ENCODE results near the gene DCTN4.
A peak's percentile ranks its signal among the peaks of the same experiment; 100 is the strongest.
"Not testable (repeated sequence)": the region's sequence is repeated elsewhere in the genome, so short reads cannot be mapped to it uniquely, and the experiment has no call there.

The DCTN4 gene

DNA sequence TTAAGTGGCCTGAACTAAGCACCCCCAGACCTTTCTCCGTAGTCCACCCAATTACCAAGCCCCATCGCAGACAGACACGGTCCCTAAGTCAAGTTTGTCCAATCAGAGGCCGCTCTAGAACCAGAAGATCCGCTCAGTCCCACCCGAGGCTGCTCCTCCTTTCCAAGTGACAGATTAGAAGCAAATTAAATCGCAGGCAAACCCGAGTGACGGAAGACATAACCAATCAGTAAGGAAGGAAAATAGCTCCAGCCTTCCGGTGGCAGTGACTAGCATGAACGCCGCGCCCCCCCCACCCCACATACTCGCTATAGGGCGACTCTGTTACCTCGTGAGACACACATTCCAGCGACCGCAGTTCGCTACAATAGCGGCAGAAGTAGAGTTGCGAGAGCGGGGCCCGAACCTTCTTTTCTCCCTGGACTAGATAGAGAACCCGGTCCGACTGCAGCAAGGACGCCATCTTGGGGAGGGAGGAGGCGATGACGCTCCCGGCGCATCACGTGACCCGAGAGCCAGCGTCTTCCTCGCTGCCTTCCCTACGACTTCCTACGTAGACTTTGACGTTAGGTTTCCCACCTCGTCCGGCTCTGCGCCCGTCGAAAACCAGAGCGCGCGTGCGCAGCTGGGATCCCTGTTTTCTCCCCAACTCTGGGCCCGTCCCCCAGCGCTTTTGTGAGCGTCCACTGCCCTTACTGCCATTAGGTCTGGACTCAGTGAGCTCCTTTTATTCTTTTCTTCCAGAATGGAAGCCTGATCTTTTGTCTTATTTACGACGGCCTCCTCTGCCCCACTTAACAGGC, at the start of gene DCTN4:
TSS of gene DCTN4 (minus strand) at position 487 of the 803 bp plus-strand sequence. CDS start at position 463, 24 bp downstream.
- Histone ChIP-seq H3K27me3 (ENCODE audit: control insufficient read depth, insufficient read depth, low read length) (no peaks in the 10 kb centered on the region), H3K4me1 (ENCODE audit: control insufficient read depth, insufficient read depth, low read length) (no peaks in the 10 kb centered on the region; the same call in 1 of the 2 replicates)

DNA sequence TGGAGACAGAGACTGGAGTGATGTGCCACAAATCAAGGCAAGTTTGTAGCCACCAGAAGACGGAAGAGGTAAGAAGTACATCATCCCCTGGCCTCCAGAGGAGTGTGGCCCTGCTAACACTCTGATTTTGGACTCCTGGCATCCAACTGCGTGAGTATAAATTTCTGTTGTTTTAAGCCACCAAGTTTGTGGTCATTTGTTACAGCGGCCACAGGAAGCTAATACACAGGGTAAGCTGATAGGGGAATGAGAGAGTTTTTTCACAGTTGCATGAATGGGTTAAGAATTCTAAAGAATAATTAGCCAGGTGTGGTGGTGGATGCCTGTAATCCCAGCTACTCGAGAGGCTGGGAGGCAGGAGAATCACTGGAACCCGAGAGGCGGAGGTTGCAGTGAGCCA, 45.6 kb upstream of the DCTN4 start:
- no peaks in the 10 kb centered on the region for H3K27me3 ChIP-seq (ENCODE audit: control insufficient read depth, insufficient read depth, low read length)
- no peak overlapping the region for H3K27ac ChIP-seq (ENCODE audit: low read depth, low read length)
- no peaks in the 10 kb centered on the region for H3K9me3 ChIP-seq (ENCODE audit: control insufficient read depth, insufficient read depth, low read length)

More for the DNA sequence above, at the start of gene DCTN4:
- Histone ChIP-seq H3K9ac (ENCODE audit: low read depth, low read length) (peak within 1 kb of the TSS; percentile 89), H3K4me3 (ENCODE audit: low read depth, low read length) (peak within 1 kb of the TSS; percentile 91), H3K27ac (ENCODE audit: low read depth, low read length) (peak within 1 kb of the TSS; percentile 99), H3K36me3 (ENCODE audit: control insufficient read depth, insufficient read depth, low read length) (peaks cover 22% of the 10 kb centered on the region), H3K9me3 (ENCODE audit: control insufficient read depth, insufficient read depth, low read length) (peaks cover 4% of the 10 kb centered on the region; the same call in 1 of the 2 replicates)

DNA sequence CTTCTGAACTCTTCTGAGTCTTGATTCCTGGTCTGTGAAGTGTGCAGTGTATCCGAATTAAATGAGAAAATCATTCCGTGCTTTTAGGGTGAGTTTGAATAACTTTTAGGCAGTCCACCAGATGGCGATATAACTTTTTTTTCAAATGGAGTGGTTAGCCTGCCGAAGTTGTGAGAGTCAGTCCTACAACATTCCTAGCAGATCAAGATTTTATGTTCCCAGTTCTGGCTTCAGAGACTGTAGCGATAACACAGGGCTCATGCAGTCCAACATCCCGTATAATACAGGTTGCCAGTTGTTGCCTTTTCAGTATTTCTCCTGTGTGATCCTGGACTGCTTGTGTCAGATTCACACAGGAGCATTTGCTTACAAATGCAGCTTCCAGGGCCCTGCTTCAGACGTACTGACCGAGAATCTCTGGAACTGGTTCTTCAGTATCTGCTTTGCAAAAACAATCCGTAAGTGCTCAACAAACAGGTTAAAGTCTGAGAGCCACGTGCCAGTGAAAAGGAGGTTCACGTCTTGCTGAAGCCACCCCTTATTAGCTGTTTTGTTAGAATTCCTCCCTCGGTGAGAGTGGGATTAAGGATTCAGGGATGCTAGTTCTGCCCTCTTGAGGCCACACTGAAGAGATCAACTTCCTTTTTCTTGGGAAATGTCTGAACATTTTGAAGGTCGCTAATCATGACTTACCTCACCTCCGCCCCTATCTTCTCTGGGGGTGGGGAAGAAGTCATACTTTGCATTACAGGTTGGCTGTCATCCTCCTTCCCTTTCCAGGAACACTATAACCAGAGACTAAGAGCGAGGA, 42.5 kb upstream of the DCTN4 start:
- H3K4me3 ChIP-seq (ENCODE audit: low read depth, low read length), result peak overlapping the region; percentile 64
- H3K9ac ChIP-seq (ENCODE audit: low read depth, low read length), result 0 out of 2 replicates have a peak overlapping the region, but pooled peaks have one; percentile 30
- H3K27me3 ChIP-seq (ENCODE audit: control insufficient read depth, insufficient read depth, low read length), result no peaks in the 10 kb centered on the region

More for the DNA sequence above, 45.6 kb upstream of the DCTN4 start:
- Histone ChIP-seq H3K4me1 (ENCODE audit: control insufficient read depth, insufficient read depth, low read length) (peaks cover 3% of the 10 kb centered on the region; the same call in 1 of the 2 replicates), H3K36me3 (ENCODE audit: control insufficient read depth, insufficient read depth, low read length) (no peaks in the 10 kb centered on the region), H3K9ac (ENCODE audit: low read depth, low read length) (no peak overlapping the region), H3K4me3 (ENCODE audit: low read depth, low read length) (no peak overlapping the region)

DNA sequence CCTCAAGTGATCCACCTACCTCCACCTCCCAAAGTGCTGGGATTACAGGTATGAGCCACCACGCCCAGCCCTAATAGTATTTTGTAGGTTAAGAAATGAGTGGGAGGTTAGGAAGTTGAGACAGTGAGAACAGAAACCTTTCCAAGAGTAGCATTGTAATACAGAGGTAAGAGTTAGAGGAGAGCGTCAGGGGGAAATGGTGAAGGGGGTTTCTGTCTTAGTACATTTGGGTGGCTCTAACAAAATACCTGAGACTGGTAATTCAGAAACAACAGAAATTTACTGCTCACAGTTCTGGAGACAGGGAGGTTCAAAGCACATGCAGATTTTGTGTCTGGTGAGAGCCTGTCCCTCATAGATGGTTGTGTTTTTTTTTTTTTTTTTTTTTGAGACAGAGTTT, 38.6 kb upstream of the DCTN4 start:
- Histone ChIP-seq H3K27ac (ENCODE audit: low read depth, low read length) (no peak overlapping the region), H3K27me3 (ENCODE audit: control insufficient read depth, insufficient read depth, low read length) (no peaks in the 10 kb centered on the region), H3K9me3 (ENCODE audit: control insufficient read depth, insufficient read depth, low read length) (no peaks in the 10 kb centered on the region), H3K36me3 (ENCODE audit: control insufficient read depth, insufficient read depth, low read length) (no peaks in the 10 kb centered on the region), H3K4me3 (ENCODE audit: low read depth, low read length) (no peak overlapping the region), H3K9ac (ENCODE audit: low read depth, low read length) (no peak overlapping the region), H3K4me1 (ENCODE audit: control insufficient read depth, insufficient read depth, low read length) (peaks cover 3% of the 10 kb centered on the region; the same call in 1 of the 2 replicates)

More for the DNA sequence above, 42.5 kb upstream of the DCTN4 start:
- Histone ChIP-seq H3K36me3 (ENCODE audit: control insufficient read depth, insufficient read depth, low read length) (no peaks in the 10 kb centered on the region), H3K27ac (ENCODE audit: low read depth, low read length) (no peak overlapping the region), H3K9me3 (ENCODE audit: control insufficient read depth, insufficient read depth, low read length) (no peaks in the 10 kb centered on the region), H3K4me1 (ENCODE audit: control insufficient read depth, insufficient read depth, low read length) (peaks cover 3% of the 10 kb centered on the region; the same call in 1 of the 2 replicates)

DNA sequence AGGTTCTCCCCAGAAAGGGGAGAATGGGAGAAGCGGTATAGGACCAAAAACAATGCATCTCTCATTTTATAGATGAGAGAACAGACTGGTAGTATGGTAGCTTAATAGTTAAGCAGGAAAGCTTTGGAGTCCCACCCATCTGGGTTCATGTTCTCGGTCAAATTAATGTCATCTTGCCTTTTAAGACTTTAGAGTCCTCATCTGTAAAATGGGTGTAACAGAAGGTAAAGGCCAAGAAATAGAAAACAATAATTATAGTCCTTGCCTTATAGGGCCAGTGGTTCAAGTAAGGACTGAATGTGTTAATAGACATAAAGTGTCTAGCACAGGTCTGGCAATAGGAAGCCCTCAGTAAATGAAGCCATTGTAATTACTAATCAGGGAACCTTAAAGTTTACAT, 36.1 kb upstream of the DCTN4 start:
- no peaks in the 10 kb centered on the region for H3K36me3 ChIP-seq (ENCODE audit: control insufficient read depth, insufficient read depth, low read length)

DNA sequence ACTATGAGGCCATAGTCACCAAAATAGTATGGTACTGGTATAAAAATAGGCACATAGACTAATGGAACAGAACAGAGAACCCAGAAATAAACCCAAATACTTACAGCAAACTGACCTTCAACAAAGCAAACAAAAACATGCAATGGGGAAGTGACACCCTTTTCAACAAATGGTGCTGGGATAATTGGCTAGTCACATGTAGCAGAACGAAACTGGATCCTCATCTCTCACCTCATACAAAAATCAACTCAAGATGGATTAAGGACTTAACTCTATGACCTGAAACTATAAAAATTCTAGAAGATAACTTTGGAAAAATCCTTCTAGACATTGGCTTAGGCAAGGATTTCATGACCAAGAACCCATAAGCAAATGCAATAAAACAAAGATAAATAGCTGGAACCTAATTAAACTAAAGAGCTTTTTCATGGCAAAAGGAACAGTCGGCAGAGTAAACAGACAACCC, 34.6 kb upstream of the DCTN4 start:
- peaks cover 15% of the 10 kb centered on the region for H3K4me1 ChIP-seq (ENCODE audit: control insufficient read depth, insufficient read depth, low read length)
- H3K36me3 ChIP-seq (ENCODE audit: control insufficient read depth, insufficient read depth, low read length); H3K27ac ChIP-seq (ENCODE audit: low read depth, low read length); H3K9ac ChIP-seq (ENCODE audit: low read depth, low read length); H3K4me3 ChIP-seq (ENCODE audit: low read depth, low read length); H3K9me3 ChIP-seq (ENCODE audit: control insufficient read depth, insufficient read depth, low read length); H3K27me3 ChIP-seq (ENCODE audit: control insufficient read depth, insufficient read depth, low read length): not testable (repeated sequence)

More for the DNA sequence above, 36.1 kb upstream of the DCTN4 start:
- Histone ChIP-seq H3K4me1 (ENCODE audit: control insufficient read depth, insufficient read depth, low read length) (peaks cover 7% of the 10 kb centered on the region), H3K27ac (ENCODE audit: low read depth, low read length) (no peak overlapping the region), H3K4me3 (ENCODE audit: low read depth, low read length) (no peak overlapping the region), H3K27me3 (ENCODE audit: control insufficient read depth, insufficient read depth, low read length) (no peaks in the 10 kb centered on the region), H3K9ac (ENCODE audit: low read depth, low read length) (no peak overlapping the region), H3K9me3 (ENCODE audit: control insufficient read depth, insufficient read depth, low read length) (no peaks in the 10 kb centered on the region)

DNA sequence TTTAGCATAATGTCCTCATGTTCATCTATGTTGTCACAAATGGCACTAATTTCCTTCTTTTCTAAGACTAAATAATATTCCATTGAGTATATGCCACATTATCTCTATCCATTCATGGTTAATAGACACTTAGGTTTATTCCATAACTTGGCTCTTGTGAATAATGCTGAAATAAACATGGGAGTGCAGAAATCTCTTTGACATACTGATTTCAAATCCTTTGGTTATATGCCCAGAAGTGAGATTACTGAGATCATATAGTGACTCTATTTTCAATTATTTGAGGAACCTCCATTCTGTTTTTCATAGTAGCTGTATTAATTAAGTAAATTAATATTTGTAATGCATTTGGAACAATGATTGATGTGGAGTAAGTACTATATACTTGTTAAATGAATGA, 32.7 kb upstream of the DCTN4 start:
- no peaks in the 10 kb centered on the region for H3K36me3 ChIP-seq (ENCODE audit: control insufficient read depth, insufficient read depth, low read length)
- H3K9me3 ChIP-seq (ENCODE audit: control insufficient read depth, insufficient read depth, low read length), result no peaks in the 10 kb centered on the region
- no peak overlapping the region for H3K4me3 ChIP-seq (ENCODE audit: low read depth, low read length)
- H3K27ac ChIP-seq (ENCODE audit: low read depth, low read length), result no peak overlapping the region
- H3K27me3 ChIP-seq (ENCODE audit: control insufficient read depth, insufficient read depth, low read length), result no peaks in the 10 kb centered on the region
- H3K9ac ChIP-seq (ENCODE audit: low read depth, low read length), result no peak overlapping the region
- peaks cover 18% of the 10 kb centered on the region for H3K4me1 ChIP-seq (ENCODE audit: control insufficient read depth, insufficient read depth, low read length)

DNA sequence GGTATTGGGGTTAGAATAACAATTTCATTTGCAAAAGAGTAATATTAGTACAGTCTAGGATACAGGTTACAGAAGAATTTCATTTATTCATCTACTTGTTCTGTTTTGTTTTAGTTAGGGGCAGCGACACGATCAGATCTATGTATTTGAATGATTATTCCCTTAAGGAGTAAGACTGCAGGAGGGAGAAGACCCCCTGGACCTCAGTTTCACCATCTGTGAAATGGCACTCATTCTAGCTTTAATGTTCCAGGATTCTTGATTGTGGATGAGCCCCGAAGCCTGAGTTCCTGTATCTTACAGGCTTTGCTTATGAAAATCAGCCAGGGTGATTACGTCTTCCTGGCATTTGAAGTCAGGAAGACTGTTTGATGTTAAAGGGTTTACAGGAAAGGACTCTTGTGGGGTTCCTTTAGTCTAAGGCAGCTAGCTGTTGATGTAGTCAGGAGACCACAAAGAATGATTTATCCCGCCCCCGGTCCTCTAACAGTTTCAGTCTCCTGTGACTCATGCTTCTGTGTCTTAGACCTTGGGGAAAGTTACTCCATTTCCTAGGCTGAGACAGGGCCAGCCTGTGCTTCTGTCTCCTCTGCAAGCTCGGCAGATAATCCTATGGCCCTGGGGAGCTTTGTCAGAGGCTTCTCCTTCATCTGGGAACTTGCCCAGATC, 31.3 kb upstream of the DCTN4 start:
- Histone ChIP-seq H3K9me3 (ENCODE audit: control insufficient read depth, insufficient read depth, low read length) (0 out of 2 replicates have a peak, but pooled peaks cover 5% of the 10 kb centered on the region), H3K27me3 (ENCODE audit: control insufficient read depth, insufficient read depth, low read length) (no peaks in the 10 kb centered on the region), H3K4me3 (ENCODE audit: low read depth, low read length) (no peak overlapping the region), H3K27ac (ENCODE audit: low read depth, low read length) (peak overlapping the region; percentile 86), H3K4me1 (ENCODE audit: control insufficient read depth, insufficient read depth, low read length) (peaks cover 18% of the 10 kb centered on the region), H3K36me3 (ENCODE audit: control insufficient read depth, insufficient read depth, low read length) (no peaks in the 10 kb centered on the region), H3K9ac (ENCODE audit: low read depth, low read length) (no peak overlapping the region)

DNA sequence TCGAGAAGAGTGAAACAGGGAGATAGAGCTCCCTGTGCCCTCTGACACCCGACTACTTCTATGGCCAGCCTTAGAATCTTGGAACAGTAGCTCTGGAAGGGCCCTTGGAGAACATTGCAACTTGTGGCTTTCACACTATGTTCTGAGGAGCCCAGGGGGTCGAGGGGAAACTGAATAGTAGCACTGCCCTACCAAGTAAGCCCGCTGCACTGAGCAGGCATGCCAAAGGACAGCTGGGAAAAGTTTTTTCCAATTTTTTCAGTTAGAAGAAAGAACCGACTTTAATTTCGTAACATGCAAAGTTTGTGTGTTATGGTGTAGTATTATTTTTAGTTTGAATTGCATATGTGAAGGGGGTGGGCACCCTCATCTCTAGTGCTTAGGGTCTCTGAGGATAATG, 30.6 kb upstream of the DCTN4 start:
- no peak overlapping the region for H3K4me3 ChIP-seq (ENCODE audit: low read depth, low read length)
- H3K9me3 ChIP-seq (ENCODE audit: control insufficient read depth, insufficient read depth, low read length), result 0 out of 2 replicates have a peak, but pooled peaks cover 5% of the 10 kb centered on the region
- no peaks in the 10 kb centered on the region for H3K36me3 ChIP-seq (ENCODE audit: control insufficient read depth, insufficient read depth, low read length)
- H3K27me3 ChIP-seq (ENCODE audit: control insufficient read depth, insufficient read depth, low read length), result no peaks in the 10 kb centered on the region
- H3K4me1 ChIP-seq (ENCODE audit: control insufficient read depth, insufficient read depth, low read length), result peaks cover 18% of the 10 kb centered on the region
- H3K27ac ChIP-seq (ENCODE audit: low read depth, low read length), result no peak overlapping the region
- H3K9ac ChIP-seq (ENCODE audit: low read depth, low read length), result no peak overlapping the region

DNA sequence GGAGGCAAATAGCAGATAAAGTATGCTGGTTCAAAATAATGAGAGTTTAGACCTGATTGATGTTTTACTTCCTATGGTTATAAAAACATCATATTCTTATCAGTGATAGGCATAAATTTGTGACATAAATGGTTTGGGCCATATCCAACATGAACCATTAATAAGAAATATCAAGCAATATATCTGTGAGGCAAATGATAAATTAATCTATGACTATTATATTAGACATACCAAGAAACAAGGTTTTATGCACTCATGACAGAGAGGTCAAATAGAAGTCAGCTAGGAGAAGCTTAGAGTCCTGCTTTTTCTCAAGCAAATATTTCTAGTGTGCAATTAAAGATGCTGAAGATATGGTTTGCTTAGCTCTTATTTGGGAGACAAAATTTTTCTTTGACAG, 30.2 kb upstream of the DCTN4 start:
- no peak overlapping the region for H3K27ac ChIP-seq (ENCODE audit: low read depth, low read length)
- no peaks in the 10 kb centered on the region for H3K36me3 ChIP-seq (ENCODE audit: control insufficient read depth, insufficient read depth, low read length)
- 0 out of 2 replicates have a peak, but pooled peaks cover 5% of the 10 kb centered on the region for H3K9me3 ChIP-seq (ENCODE audit: control insufficient read depth, insufficient read depth, low read length)
- peaks cover 20% of the 10 kb centered on the region for H3K4me1 ChIP-seq (ENCODE audit: control insufficient read depth, insufficient read depth, low read length)
- H3K9ac ChIP-seq (ENCODE audit: low read depth, low read length), result no peak overlapping the region
- H3K27me3 ChIP-seq (ENCODE audit: control insufficient read depth, insufficient read depth, low read length), result no peaks in the 10 kb centered on the region
- no peak overlapping the region for H3K4me3 ChIP-seq (ENCODE audit: low read depth, low read length)
